Stimulated activated CD4-positive, alpha-beta T cell treated with anti-CD3 and anti-CD28 coated beads, TNF-alpha, amount 100 ng/mL, for 48 hours (primary cell): Measurements from ENCODE around the gene CAPRIN1.
A peak's percentile ranks its signal among the peaks of the same experiment; 100 is the strongest.

Experiments used
- DNase-seq, 3 donors: peaks; one replicate each; pipeline ENCODE4 v3.0.0-alpha.2; 2020; ENCODE audit warnings: low read depth in 3 of 3

CAPRIN1 gene, protein sequence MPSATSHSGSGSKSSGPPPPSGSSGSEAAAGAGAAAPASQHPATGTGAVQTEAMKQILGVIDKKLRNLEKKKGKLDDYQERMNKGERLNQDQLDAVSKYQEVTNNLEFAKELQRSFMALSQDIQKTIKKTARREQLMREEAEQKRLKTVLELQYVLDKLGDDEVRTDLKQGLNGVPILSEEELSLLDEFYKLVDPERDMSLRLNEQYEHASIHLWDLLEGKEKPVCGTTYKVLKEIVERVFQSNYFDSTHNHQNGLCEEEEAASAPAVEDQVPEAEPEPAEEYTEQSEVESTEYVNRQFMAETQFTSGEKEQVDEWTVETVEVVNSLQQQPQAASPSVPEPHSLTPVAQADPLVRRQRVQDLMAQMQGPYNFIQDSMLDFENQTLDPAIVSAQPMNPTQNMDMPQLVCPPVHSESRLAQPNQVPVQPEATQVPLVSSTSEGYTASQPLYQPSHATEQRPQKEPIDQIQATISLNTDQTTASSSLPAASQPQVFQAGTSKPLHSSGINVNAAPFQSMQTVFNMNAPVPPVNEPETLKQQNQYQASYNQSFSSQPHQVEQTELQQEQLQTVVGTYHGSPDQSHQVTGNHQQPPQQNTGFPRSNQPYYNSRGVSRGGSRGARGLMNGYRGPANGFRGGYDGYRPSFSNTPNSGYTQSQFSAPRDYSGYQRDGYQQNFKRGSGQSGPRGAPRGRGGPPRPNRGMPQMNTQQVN

GRCh38 chr11:34051349-34052035 is at the start of gene CAPRIN1:
TSS of gene CAPRIN1 (plus strand) at chr11:34051731. CDS start at chr11:34052421, 690 bp downstream.
- DNase-seq = peak; percentile 67 to 77 (median 76)

- no peak for DNase-seq
Observed at GRCh38 chr11:34002420-34002819, 49.1 kb upstream of the CAPRIN1 start.

GRCh38 chr11:34004236-34004635 is 47.3 kb upstream of the CAPRIN1 start:
- no peak for DNase-seq

- no peak for DNase-seq
Observed at GRCh38 chr11:34006876-34007275, 44.7 kb upstream of the CAPRIN1 start.

DNA sequence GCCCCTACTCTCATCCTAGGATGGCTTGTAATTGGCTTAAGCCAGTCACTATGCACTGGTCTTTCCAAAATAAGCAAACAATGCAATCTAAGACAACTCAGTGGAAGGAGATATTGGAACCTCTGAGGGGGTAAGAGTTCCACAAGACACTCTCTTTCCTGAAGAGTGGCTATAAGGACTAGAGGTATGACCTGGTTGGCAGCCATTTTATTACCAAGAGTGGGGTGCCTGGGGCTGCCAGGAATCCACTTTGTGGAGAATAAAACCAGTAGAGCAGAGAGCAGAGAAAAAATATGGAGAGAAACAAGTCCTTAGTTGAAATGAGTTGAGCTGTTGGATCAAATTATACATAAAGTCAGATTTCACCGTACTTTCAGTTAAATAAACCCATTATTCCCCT is 38.8 kb upstream of the CAPRIN1 start:
- no peak for DNase-seq

DNA sequence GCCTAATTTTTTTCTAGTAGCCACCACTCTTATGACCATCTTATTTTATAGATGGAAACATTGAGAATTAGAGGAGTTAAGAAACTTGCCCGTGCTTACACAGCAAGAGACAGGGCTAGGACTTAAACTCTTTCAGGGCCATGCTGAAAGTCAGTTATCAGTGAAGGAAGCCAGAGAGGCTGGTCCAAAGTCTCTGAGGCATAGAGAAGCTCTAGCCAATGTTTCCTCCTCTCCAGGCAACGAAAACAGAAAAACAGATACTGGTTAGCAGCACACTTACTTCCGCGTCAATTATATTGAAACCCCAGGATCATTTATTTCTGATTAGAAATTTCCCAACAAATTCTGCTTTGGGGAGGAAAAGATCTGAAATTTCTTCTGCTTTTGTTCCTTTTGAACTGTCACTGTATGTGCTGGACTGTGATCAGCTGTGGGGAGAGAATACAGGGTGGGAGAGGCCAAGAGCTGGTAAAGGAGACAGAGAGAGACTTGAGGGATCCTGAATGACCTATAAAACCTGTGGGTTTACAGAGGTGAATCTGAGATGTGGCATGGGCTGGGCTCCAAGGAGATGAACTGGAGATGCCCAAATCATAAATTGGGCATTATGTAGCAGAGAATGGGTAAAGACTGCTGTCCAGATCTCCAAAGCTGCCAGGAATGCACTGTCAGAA is 37.5 kb upstream of the CAPRIN1 start:
- DNase-seq = no peak

- no peak for DNase-seq
Observed at GRCh38 chr11:34021977-34022735, 29.4 kb upstream of the CAPRIN1 start.

DNA sequence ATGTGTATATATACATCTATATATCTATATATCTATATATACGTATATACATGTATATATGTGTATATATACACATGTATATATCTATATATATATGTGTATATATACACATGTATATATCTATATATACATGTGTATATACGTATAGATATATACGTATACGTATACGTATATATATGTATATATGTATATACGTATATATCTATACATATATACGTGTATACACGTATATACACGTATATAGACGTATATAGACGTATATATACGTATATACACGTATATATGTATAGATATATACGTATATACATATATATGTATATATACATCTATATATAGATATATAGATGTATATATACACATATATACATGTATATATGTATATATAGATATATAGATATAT is 25.1 kb upstream of the CAPRIN1 start:
- DNase-seq = no peak

- DNase-seq = no peak
Observed at GRCh38 chr11:34027516-34028408, 23.8 kb upstream of the CAPRIN1 start.

GRCh38 chr11:34028425-34028824 is 23.1 kb upstream of the CAPRIN1 start:
- DNase-seq = no peak

DNA sequence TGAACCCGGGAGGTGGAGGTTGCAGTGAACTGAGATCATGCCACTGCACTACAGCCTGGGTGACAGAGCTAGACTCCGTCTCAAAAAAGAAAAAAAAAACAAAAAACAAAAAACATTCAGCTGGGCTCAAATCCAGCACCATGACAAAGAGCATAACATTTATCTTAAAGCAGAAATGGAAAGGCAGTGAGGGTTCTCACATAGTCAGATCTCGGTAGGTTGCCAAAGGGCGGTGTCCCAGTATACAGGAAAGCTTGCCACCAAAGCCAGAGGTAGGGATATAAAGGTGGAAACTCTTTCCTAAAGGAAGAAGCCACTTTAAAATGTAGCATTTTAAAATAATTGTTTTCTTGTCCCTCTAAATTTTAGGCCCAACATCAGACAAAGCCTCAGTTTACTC is 22.4 kb upstream of the CAPRIN1 start:
- no peak for DNase-seq

DNA sequence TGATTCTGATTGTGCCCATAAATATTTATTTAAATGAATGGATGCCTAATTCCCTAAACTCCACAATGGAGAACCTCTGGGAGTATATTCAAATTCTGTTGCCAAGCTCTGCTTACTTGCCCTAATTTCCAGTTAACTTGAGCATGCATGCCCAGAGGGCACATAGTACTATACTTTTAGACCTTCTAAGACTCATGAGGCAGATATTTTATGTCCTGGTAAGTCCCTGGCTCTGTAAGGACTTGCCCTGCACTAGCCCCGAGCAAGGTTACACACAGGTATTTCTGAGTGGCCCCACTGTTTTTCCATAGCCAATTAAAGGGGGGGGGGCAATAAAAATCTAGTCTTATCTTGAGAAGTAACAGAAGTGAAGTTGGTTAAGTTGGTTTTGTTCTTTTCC is 21.1 kb upstream of the CAPRIN1 start:
- no peak for DNase-seq

GRCh38 chr11:34033399-34033798 is 18.1 kb upstream of the CAPRIN1 start:
- no peak for DNase-seq

GRCh38 chr11:34034053-34034452 is 17.5 kb upstream of the CAPRIN1 start:
- no peak for DNase-seq

GRCh38 chr11:34036456-34036855 is 15.1 kb upstream of the CAPRIN1 start:
- no peak for DNase-seq

DNA sequence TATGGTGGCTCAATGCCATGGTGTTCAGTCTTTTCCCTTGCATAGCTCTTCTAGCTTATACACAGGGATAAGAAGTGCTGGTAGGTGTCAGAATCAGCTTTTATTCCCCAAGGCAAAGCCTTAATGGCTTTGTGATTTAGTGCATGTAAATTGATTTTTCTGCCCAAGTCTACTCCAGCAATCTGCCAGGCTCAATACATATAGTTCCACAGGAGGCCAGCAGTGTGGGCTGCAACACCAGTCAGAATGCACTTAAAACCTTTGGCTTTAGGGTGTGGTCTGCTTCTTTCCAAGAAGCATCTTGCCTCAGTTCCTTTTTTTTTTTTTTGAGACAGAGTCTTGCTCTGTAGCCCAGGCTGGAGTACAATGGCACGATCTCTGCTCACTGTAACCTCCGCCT is 14.5 kb upstream of the CAPRIN1 start:
- DNase-seq = no peak

GRCh38 chr11:34040571-34040970 is 11.0 kb upstream of the CAPRIN1 start:
- no peak for DNase-seq

- DNase-seq = peak in 2 of 3 donors; percentile 4 to 15
Observed at GRCh38 chr11:34044664-34045485, 6.7 kb upstream of the CAPRIN1 start.

DNA sequence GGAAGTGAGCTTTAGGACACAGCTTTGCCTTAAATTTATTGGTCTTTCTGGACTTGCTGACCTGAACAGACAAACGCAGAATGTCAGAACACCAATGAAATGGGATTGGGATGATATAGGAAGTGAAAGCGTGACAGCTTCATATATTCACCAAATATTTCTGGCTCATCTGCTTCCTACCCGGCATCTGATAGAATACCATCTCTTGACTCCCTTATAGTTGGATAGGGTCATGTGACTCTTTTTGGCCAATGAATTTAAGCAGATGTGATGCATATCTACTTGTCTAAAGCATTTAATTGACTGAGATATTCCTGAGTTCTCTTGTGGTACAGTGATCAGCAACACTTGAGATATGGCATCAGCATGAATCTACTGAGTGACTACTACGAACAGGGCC is 2.5 kb upstream of the CAPRIN1 start:
- DNase-seq = no peak
